Islet precursor cell (in vitro differentiated cells): Measurements from ENCODE around the gene THAP4.

ENCODE experiments used
- DNase-seq: peaks from one replicate; pipeline ENCODE4 v3.0.0-alpha.2; 2018

Gene THAP4

DNA sequence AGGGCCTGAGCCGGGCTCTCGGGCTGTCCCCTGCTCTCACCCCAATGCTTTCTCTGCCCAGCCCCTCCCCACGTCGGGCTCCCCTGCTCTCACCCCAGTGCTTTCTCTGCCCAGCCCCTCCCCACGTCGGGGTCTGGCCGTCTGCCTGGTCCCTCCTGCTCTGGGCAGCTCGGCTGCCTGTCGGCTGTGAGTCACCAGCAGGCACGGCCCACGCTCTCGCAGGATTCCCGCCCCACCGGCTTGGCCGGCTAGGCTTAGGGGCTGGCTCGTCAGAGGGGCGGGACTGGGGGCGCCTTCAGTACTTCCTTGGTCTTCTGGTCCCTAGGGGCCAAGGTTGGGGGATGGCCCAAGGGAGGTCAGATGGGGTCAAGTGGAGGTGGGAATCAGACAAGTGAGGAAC lies 75.1 kb downstream of the THAP4 start:
- peak; percentile 92 for DNase-seq

DNA sequence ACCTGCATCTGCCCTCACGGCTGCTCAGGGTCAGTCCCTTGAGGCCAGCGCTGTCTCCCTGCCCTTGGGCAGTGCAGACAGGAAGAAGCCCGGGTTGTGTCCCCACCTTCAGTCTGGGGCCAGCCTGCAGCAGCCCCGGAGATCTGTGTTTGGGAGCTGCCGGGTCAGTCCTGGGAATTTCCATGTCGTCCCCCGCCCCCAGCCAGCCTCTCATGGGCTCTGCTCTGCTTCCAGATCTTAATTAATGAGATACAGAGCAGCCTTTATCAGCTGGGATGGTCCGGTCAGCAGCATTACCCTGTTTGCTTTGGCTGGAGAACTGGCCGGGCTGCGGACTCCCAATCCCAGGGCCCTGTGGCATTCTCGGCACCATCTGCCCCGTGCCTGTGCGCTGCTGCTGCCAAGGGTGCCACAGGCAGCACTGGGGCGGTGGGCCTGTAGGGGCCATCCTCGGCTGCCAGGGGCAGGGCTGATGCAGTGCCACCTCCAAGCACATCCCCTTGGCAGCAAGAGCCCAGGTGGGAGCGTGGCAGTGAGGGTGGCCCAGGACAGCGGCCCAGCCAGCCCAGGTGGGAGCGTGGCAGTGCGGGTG lies 76.0 kb downstream of the THAP4 start:
- peak; percentile 65 for DNase-seq

- no peak for DNase-seq
These were observed 76.6 kb downstream of the THAP4 start for GRCh38 chr2:241560162-241560882.

DNA sequence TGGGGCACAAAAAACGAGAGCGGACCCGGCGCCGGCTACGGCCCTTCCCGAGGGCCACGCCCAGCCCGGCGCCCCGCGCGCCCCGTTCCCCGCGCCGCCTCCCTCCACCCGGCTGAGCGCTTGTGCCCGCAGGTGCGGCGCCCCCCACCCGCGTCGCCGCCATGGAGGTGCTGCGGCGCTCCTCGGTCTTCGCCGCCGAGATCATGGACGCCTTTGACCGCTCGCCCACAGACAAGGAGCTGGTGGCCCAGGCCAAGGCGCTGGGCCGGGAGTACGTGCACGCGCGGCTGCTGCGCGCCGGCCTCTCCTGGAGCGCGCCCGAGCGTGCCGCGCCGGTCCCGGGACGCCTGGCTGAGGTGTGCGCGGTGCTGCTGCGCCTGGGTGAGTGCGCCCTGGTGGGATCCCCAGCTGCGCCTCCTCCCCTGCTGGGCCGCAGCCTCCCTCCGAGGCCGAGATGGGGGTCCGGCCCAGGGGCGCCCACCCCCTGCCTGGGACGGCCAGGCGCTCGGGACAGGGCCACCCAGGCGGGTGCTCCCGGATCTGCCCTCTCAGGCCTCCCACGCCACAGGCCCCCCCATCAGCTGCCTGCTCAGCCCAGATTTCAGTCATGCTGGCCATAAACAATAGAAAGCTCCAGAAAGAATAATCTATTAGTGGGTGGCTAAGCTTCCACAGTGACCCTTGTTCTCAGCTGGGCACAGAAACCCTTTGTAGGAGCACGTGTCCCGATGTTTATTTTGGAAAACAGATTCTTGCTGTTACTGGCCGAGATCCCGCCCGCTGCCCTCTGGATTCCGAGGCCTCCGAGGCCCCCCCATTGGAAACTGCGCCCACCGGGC lies 77.4 kb downstream of the THAP4 start:
- DNase-seq, result peak; percentile 72

- peak; percentile 90 for DNase-seq
These were observed 78.2 kb downstream of the THAP4 start, which contains the start of gene BOK for GRCh38 chr2:241558532-241559322. BOK (plus strand) TSS chr2:241558745; CDS start chr2:241559484, 739 bp downstream.

- no peak for DNase-seq
These were observed 80.2 kb downstream of the THAP4 start for GRCh38 chr2:241556746-241557145.

DNA sequence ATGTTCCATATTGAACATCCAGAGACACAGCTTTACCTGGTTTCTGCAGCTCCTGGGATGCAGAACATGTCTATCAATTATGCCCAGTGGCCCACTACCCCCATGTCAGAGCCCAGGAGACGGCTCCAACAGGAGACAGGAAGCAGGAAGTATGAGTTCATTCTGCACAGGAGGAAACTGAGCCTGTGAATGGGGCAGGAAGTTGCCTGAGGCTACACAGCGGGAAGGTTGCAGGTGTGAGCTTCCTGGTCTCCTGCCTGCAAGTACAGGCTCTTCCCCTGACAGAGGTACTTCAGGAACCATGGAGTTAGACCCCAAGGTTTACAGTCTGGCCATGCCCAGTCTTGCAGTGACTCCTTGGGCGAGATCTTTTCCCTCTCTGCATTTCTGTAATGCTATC lies 81.2 kb downstream of the THAP4 start:
- peak; percentile 54 for DNase-seq

DNA sequence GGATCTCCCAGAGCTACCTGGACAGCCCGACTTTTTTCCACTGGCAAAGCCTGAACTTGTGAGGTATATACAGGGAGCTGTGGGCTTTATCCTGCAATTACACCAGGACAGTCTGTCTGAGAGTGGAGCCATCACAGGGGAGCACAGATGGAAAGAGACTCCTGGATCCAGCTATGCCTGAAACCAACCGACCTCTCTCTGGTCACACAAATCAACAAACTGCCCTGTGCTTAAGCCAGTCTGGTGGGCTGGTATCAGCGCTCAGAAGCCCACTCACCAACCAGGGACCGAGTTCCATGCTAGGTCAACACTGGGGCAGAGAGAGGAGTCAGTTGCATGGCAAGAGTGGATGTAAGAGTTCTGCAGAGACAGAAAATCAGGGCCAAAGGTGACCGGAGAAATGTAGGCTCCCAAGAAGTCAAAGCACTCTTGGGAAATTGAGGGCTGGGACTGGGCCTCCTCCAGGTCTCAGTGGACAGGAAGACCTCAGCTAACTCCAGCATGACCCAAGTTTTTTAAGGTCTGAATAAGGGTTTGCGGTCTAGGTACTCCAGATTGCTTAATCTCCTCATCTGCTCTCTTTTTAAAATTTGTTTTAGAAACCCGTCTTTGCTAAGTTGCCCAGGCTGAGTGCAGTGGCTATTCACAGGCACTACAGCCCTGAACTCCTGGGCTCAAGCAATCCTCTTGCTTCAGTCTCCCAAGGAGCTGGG lies 82.2 kb downstream of the THAP4 start:
- DNase-seq, result peak; percentile 28

GRCh38 chr2:241553981-241554380 lies 83.0 kb downstream of the THAP4 start:
- peak; percentile 44 for DNase-seq

- peak; percentile 27 for DNase-seq
These were observed 83.5 kb downstream of the THAP4 start for GRCh38 chr2:241553512-241553830.

GRCh38 chr2:241551998-241552737 lies 84.8 kb downstream of the THAP4 start:
- DNase-seq, result peak; percentile 52

- no peak for DNase-seq
These were observed 85.4 kb downstream of the THAP4 start for GRCh38 chr2:241551599-241551997.

- peak; percentile 54 for DNase-seq
These were observed 86.1 kb downstream of the THAP4 start for GRCh38 chr2:241550616-241551580.

DNA sequence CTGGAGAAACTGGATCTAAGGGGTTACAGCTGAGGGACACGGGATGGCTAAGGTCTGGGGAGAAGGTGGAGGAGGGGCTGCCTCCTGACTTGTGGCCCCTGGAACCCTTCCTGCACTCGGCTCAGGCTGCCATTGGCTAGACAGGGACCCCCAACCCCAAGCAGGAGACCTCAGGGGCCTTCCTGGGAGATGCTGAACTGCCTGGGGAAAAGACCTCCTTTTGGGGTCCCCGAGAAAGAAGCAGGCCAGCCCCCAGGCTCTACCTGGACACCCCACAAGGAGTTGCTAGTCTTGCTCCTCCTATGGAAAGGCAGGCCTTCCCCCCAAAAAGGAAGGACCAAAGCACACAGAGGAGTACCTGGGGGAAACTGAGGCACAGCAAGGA lies 88.5 kb downstream of the THAP4 start:
- no peak for DNase-seq

GRCh38 chr2:241547781-241548450 lies 89.0 kb downstream of the THAP4 start:
- no peak for DNase-seq

GRCh38 chr2:241546771-241547498 lies 90.0 kb downstream of the THAP4 start:
- DNase-seq, result peak; percentile 95

- no peak for DNase-seq
These were observed 91.2 kb downstream of the THAP4 start for GRCh38 chr2:241545523-241546473.

- peak; percentile 54 for DNase-seq
These were observed 91.9 kb downstream of the THAP4 start for GRCh38 chr2:241545106-241545505.
